Natural killer cell treated with Interleukin-12 subunit alpha and Interleukin-12 subunit beta and Interleukin-15 and Interleukin-18, amount 100 ng/mL, for 72 hours (primary cell): ENCODE data around the gene DNAJC17. TPM values are rescaled to one million over a fixed set of nuclear protein-coding genes. Genes with fewer than 3 reads are reported as not detected.

Experiments used
- ATAC-seq, 2 donors: fragments of 150-1000 bp; cut with Tn5 transposase in 1 of 2; sonication (Bioruptor Pico), chemical (Tn5 transposase) in 1 of 2; 2 replicates each; pipeline ENCODE4 v1.10.0; 2021
- DNase-seq: peaks from one replicate; pipeline ENCODE4 v3.0.0; 2022; ENCODE audit warnings: low spot score
- H3K27ac Mint-ChIP-seq, 2 donors: 1 replicate in 1 of 2; 2 replicates in 1 of 2; pipeline ENCODE4 v1.8.0; 2022; ENCODE audit warnings: mixed read lengths in 2 of 2, mild to moderate bottlenecking in 1 of 2, moderate library complexity in 1 of 2
- H3K27me3 Mint-ChIP-seq, 2 donors: 1 replicate in 1 of 2; 2 replicates in 1 of 2; pipeline ENCODE4 v1.8.0; 2022; ENCODE audit warnings: mixed read lengths in 2 of 2
- H3K36me3 Mint-ChIP-seq: one replicate; pipeline ENCODE4 v1.8.0; 2022; ENCODE audit warnings: mixed read lengths
- H3K4me1 Mint-ChIP-seq, 2 donors: 1 replicate in 1 of 2; 2 replicates in 1 of 2; pipeline ENCODE4 v1.8.0; 2022; ENCODE audit warnings: low read depth in 2 of 2, mixed read lengths in 2 of 2, mild to moderate bottlenecking in 1 of 2
- H3K4me3 Mint-ChIP-seq: one replicate; pipeline ENCODE4 v1.8.0; 2022; ENCODE audit warnings: mixed read lengths
- H3K9me3 Mint-ChIP-seq: 2 replicates; pipeline ENCODE4 v1.8.0; 2022; ENCODE audit warnings: mixed read lengths
- total RNA-seq, 2 donors: library from RNA; stranded (reverse); gene quantifications; one replicate each; pipeline ENCODE4 v1.2.3, GENCODE V29; 2022

The DNAJC17 gene
- total RNA-seq, 2 donors from 2014 or later: 40.4 to 62.6 TPM

DNA sequence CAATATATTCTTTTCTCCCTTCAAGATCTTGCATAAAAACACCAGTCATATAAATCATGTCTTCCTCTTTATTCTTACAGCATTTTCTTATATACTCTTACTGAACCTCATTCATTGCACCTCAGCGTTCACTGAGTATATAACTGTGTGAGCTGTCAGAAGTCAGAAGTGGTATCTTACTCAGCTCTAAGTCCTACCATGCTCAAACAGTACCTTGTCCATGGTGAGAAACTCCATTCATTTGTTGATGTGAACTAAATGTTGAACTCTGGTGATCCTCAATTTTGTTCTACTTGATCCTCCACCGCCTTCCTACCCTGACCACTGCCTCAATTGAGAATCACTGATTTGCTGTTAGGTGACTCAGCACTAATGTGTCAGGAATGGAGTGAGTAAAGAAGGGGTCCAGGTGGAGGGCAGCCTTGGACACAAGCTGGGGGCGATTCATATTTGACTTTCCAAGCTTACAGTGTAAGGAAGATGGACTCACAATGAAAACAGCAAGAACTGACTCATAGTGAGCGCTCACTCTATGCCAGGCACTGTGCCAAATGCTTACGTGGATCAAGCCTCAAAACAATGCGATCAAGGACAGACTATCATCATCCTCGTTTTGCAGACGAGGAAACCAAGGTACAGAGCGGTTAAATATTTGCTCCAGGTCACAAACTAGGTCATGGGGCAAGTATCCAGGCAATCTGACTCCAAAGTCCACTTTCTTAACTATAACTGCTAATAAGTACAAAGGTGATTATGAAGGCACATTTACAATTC lies 13.9 kb downstream of the DNAJC17 start:
- DNase-seq: no peak
- H3K27me3 Mint-ChIP-seq: no peaks in the 10 kb centered on the region
- peaks cover 4% of the 10 kb centered on the region for H3K36me3 Mint-ChIP-seq
- peaks cover 23 to 24% of the 10 kb centered on the region in 2 donors for H3K4me1 Mint-ChIP-seq
- H3K4me3 Mint-ChIP-seq: peak overlapping the region; percentile 1
- peak overlapping the region in 1 of 2 donors; percentile 64 for H3K27ac Mint-ChIP-seq
- peak in 1 of 2 donors; percentile 80 for ATAC-seq
- H3K9me3 Mint-ChIP-seq: no peaks in the 10 kb centered on the region

DNA sequence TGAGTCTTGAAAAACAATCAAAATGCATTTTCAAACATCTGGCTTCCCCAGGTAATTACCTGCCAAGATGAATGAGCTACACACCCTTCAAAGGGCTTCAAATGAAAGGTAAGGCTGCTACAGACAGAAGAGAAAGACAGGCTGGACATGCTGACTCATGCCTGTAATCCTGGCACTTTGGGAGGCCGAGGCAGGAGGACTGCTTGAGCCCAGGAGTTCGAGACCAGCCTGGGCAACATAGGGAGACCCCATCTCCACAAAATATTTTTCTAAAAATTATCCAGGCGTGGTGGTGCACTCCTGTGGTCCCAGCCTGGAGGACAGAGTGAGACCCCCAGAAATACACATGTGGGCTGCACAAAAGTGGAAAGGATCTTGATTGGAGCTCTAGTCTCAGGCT lies 14.9 kb downstream of the DNAJC17 start:
- peaks cover 25 to 26% of the 10 kb centered on the region in 2 donors for H3K4me1 Mint-ChIP-seq
- H3K36me3 Mint-ChIP-seq: peaks cover 4% of the 10 kb centered on the region
- ATAC-seq: no peak
- H3K9me3 Mint-ChIP-seq: no peaks in the 10 kb centered on the region
- peak; percentile 31 for DNase-seq
- H3K27ac Mint-ChIP-seq: no peak overlapping the region
- no peaks in the 10 kb centered on the region for H3K27me3 Mint-ChIP-seq
- no peak overlapping the region for H3K4me3 Mint-ChIP-seq

DNA sequence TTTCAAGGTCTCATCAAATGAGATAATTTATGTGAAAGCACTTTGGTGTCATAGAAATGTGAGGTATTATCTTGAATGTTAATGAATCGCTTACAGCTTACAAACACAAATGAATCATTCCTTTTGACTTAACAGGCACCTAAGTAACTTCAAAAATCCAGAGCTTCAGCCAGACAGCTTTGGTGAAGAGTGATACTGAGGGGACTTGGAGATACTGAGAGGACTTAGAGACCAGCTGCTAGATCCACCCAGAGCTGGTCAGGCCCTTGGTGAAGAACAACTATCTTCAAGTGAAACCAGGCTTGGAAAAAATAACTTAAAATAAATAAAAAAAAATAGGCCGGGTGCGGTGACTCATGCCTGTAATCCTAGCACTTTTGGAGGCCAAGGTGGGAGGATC lies 16.6 kb downstream of the DNAJC17 start:
- no peaks in the 10 kb centered on the region for H3K27me3 Mint-ChIP-seq
- DNase-seq (no peak), ATAC-seq (no peak)
- no peak overlapping the region for H3K4me3 Mint-ChIP-seq
- peaks cover 4% of the 10 kb centered on the region for H3K36me3 Mint-ChIP-seq
- H3K4me1 Mint-ChIP-seq: peaks cover 32 to 34% of the 10 kb centered on the region in 2 donors
- no peak overlapping the region for H3K27ac Mint-ChIP-seq
- H3K9me3 Mint-ChIP-seq: no peaks in the 10 kb centered on the region

DNA sequence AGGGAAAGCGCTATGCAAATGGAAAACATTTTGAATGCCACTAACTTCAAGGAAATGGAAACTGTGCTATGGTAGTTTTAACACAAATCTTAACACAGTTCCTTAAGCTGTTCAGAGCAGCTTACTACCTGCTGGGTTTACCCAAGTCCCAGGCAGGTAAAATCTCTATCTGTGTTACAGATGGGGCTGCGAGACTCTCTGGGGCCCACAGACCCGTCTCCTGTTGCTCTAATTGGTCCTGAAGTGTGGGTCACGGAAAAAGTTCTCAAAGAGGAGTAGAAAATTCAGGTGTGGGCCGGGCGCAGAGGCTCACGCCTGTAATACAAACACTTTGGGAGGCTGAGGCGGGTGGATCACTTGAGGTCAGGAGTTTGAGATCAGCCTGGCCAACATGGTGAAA lies 17.3 kb downstream of the DNAJC17 start:
- Mint-ChIP-seq H3K4me1 (peaks cover 32 to 34% of the 10 kb centered on the region in 2 donors), H3K36me3 (peaks cover 4% of the 10 kb centered on the region), H3K9me3 (no peaks in the 10 kb centered on the region), H3K27me3 (no peaks in the 10 kb centered on the region), H3K4me3 (no peak overlapping the region), H3K27ac (no peak overlapping the region)
- no peak for ATAC-seq
- DNase-seq: no peak

DNA sequence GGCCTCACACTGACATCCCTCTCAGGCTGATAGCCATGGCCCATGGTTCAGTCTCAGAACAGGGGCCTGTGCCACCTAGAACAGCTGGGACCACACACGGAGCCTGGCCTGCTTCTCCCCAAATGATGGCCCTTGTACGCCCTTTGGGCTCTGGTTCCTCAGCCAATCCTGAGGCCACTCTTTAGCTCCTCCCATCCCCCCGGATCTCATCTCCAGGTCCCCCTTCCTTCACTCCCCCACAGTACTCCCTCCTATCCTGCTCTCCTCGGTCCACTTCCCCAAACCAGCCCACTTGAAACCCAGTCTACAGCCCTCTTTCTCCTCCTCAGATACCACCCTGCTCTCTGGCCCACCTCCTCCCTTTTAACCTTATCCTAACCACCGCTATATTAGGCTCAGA lies 18.2 kb downstream of the DNAJC17 start:
- Mint-ChIP-seq H3K9me3 (no peaks in the 10 kb centered on the region), H3K4me3 (no peak overlapping the region), H3K27me3 (no peaks in the 10 kb centered on the region), H3K36me3 (peaks cover 4% of the 10 kb centered on the region), H3K4me1 (peaks cover 32 to 34% of the 10 kb centered on the region in 2 donors), H3K27ac (peak overlapping the region in 1 of 2 donors; percentile 55)
- ATAC-seq (no peak), DNase-seq (peak; percentile 38)

DNA sequence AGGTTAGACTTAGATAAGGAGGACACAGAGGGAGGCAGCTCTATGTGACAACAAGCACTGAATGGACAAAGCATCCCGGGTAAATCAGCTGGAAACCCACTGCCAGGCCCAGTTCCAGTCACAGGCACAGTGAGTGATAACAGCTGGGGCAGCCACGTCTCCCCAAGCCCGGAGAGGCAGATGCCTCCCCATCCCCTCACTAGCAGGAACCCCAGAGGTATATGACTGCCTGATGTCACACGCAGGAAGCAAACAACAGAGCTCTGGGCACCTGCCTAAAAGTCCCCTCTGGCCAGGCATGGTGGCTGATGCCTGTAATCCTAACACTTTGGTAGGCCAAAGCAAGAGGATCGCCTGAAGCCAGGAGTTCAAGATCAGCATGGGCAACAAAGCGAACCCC lies 19.3 kb downstream of the DNAJC17 start:
- Mint-ChIP-seq H3K27ac (peak overlapping the region in 1 of 2 donors; percentile 57), H3K9me3 (no peaks in the 10 kb centered on the region), H3K27me3 (no peaks in the 10 kb centered on the region), H3K4me3 (peak overlapping the region; percentile 18), H3K36me3 (no peaks in the 10 kb centered on the region), H3K4me1 (peaks cover 22 to 30% of the 10 kb centered on the region in 2 donors)
- DNase-seq (peak; percentile 37), ATAC-seq (no peak)

- DNase-seq: peak; percentile 45
- no peaks in the 10 kb centered on the region for H3K27me3 Mint-ChIP-seq
- peak overlapping the region; percentile 18 for H3K4me3 Mint-ChIP-seq
Measured at GRCh38 chr15:40787344-40787841, 19.9 kb downstream of the DNAJC17 start.

DNA sequence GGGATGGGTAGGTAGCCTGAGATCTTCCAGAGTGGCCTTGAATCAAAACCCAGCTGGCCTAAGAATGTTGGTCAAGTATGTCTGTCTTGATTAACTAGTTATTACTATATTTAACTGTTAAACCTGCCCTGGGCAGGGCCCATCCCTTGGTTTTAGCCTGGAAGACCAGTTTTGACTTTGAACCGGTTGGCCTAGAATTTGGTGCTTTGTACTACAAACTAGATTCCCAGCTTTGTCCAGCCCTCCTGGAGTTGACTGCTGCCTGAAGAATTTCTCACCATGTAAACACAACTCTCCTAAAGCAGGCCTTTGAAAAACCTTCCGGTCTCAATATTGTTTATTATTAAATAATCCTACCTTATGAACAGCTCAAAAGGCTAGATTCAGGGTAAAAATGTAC lies 21.5 kb downstream of the DNAJC17 start:
- no peak overlapping the region for H3K27ac Mint-ChIP-seq
- H3K9me3 Mint-ChIP-seq: no peaks in the 10 kb centered on the region
- DNase-seq: no peak
- no peak for ATAC-seq
- H3K27me3 Mint-ChIP-seq: no peaks in the 10 kb centered on the region
- H3K4me1 Mint-ChIP-seq: peaks cover 21 to 34% of the 10 kb centered on the region in 2 donors
- H3K4me3 Mint-ChIP-seq: no peak overlapping the region
- no peaks in the 10 kb centered on the region for H3K36me3 Mint-ChIP-seq

More at GRCh38 chr15:40787344-40787841, 19.9 kb downstream of the DNAJC17 start:
- no peaks in the 10 kb centered on the region for H3K36me3 Mint-ChIP-seq
- H3K4me1 Mint-ChIP-seq: peaks cover 21 to 34% of the 10 kb centered on the region in 2 donors
- ATAC-seq: peak; percentile 45 to 50
- H3K27ac Mint-ChIP-seq: peak overlapping the region; percentile 39 to 57
- H3K9me3 Mint-ChIP-seq: no peaks in the 10 kb centered on the region

- Mint-ChIP-seq H3K4me1 (peaks cover 21 to 34% of the 10 kb centered on the region in 2 donors), H3K27me3 (no peaks in the 10 kb centered on the region), H3K36me3 (no peaks in the 10 kb centered on the region), H3K27ac (no peak overlapping the region), H3K9me3 (no peaks in the 10 kb centered on the region), H3K4me3 (no peak overlapping the region)
- ATAC-seq (no peak), DNase-seq (no peak)
Measured at GRCh38 chr15:40785164-40785563, 22.1 kb downstream of the DNAJC17 start.

DNA sequence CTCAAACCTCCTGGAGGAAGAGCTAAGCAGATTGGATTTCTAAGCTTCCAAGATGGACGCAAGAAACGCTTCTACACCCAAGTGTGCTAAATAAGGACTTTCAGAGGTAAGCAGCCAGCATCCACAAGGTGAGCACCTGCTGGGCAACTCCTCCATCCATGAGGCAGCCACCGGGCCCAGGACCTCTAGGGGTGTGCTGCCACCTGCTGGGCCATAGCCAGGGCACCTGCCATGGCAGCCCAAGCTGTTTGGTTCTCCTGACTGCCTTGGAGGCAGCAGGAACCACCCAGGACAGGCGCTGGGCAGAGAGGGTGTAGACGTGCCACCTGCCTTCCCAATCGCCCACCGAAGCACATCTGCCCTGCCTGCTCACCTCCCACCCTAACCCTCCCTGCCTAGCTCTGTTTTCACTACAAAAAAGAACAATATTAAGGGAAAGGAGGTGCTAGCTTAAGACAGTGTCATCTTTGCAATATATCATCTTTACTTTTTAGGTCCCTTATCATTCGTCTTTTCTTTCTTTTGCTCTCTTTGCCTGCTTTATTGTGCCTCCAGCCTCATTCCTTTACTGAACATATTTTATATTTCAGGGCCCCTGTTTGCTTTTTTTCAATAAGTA lies 24.6 kb downstream of the DNAJC17 start:
- Mint-ChIP-seq H3K9me3 (no peaks in the 10 kb centered on the region), H3K36me3 (peaks cover 5% of the 10 kb centered on the region), H3K27me3 (no peaks in the 10 kb centered on the region), H3K4me3 (no peak overlapping the region), H3K27ac (peak overlapping the region in 1 of 2 donors; percentile 3), H3K4me1 (peaks cover 14 to 28% of the 10 kb centered on the region in 2 donors)
- peak; percentile 87 to 93 for ATAC-seq
- DNase-seq: peak; percentile 71

DNA sequence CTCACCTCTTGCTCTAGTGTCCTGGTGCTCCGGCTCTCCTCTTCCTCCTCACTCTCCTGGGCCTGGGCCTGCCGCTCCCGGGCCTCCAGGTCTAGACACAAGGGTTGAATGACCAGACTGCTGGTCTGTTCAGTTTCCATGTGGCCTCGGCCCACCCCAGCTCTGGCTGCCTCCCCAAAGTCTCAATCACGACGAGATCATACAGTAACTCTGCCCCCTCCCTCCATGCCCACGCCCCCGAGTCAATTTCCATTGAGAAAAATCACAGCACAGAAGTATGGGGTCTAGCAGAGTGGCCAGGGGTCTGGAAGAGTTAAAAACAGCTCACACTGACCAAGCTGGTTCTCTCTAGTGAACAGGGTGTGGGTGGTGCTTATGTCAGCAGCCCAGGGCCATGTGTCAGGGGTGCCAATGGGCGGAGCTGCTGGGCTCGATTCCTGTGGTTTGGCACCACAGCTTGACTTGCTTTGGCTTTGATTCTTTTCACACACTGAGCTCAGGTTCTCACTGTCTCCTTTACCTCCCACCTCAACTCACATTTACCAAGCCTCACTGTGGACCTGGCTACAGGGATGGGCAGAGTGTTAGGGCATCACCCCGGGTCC lies 30.6 kb downstream of the DNAJC17 start:
- DNase-seq (peak; percentile 79), ATAC-seq (peak; percentile 97)
- H3K27ac Mint-ChIP-seq: peak overlapping the region; percentile 20 to 50
- H3K36me3 Mint-ChIP-seq: peaks cover 14% of the 10 kb centered on the region
- no peaks in the 10 kb centered on the region for H3K9me3 Mint-ChIP-seq
- H3K27me3 Mint-ChIP-seq: no peaks in the 10 kb centered on the region
- H3K4me3 Mint-ChIP-seq: peak overlapping the region; percentile 51
- H3K4me1 Mint-ChIP-seq: peaks cover 13 to 14% of the 10 kb centered on the region in 2 donors

- ATAC-seq (no peak), DNase-seq (peak; percentile 35)
- Mint-ChIP-seq H3K36me3 (peaks cover 14% of the 10 kb centered on the region), H3K4me1 (peaks cover 13 to 14% of the 10 kb centered on the region in 2 donors), H3K9me3 (no peaks in the 10 kb centered on the region), H3K4me3 (no peak overlapping the region), H3K27me3 (no peaks in the 10 kb centered on the region), H3K27ac (peak overlapping the region; percentile 20 to 50)
Measured at GRCh38 chr15:40775740-40776536, 31.3 kb downstream of the DNAJC17 start.

DNA sequence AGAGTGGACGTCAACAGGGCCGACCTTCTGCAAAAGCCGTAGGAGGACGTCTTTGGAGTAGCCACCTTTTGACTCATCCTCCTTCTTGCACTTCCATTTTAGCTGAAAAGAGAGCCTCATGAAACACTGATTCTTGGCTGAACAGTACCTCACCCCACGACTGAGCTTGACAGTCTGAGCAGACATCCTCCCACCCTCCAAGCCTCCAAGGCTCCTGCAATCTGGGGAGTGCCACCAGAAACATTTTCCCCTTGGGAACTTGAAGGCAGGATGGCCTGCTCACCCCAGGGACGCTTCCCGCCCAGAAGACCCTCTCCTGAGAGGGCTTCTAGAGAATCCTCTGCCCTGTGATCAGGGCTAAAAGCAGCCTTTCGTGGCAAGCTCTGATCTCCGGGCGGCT lies 32.3 kb downstream of the DNAJC17 start:
- H3K9me3 Mint-ChIP-seq: no peaks in the 10 kb centered on the region
- H3K27ac Mint-ChIP-seq: no peak overlapping the region
- ATAC-seq (no peak), DNase-seq (peak; percentile 12)
- H3K4me3 Mint-ChIP-seq: no peak overlapping the region
- peaks cover 14% of the 10 kb centered on the region for H3K36me3 Mint-ChIP-seq
- H3K27me3 Mint-ChIP-seq: no peaks in the 10 kb centered on the region
- H3K4me1 Mint-ChIP-seq: peaks cover 16 to 17% of the 10 kb centered on the region in 2 donors
